HG03378 (cell line): ENCODE results near the gene SMAD9.
A peak's percentile ranks its signal among the peaks of the same experiment; 100 is the strongest.

Experiments
- ATAC-seq: cut with Tn5 transposase; IDR thresholded peaks from one replicate; pipeline ENCODE4 v1.9.1; 2021; ENCODE audit warnings: mild to moderate bottlenecking, moderate library complexity; ENCODE audit not compliant: unreplicated experiment

Gene SMAD9

GRCh38 chr13:36870050-36870692 lies 49.9 kb downstream of the SMAD9 start:
- ATAC-seq: no peak

GRCh38 chr13:36866232-36866631 lies 53.8 kb downstream of the SMAD9 start:
- ATAC-seq: no peak

GRCh38 chr13:36865265-36865664 lies 54.8 kb downstream of the SMAD9 start:
- ATAC-seq: no peak

DNA sequence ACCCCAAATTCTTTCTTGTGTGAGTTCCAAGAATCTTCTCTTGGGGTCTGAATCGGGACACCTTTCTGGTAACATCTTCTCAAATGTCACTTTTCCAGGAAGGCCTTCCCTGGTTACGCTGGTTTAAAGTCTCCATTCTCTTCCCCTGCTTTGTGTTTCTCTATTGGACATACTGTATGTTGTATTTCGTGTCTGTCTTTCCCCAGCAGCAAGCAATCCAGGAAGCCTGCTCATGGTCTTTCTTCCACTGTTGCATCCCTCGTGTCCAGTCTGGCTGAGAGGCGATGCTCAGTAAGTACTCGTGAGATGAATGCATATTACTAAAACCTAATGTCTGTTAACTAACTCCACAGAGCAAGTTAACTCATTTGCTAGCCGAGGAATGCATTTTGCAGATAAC lies 57.3 kb downstream of the SMAD9 start:
- no peak for ATAC-seq

DNA sequence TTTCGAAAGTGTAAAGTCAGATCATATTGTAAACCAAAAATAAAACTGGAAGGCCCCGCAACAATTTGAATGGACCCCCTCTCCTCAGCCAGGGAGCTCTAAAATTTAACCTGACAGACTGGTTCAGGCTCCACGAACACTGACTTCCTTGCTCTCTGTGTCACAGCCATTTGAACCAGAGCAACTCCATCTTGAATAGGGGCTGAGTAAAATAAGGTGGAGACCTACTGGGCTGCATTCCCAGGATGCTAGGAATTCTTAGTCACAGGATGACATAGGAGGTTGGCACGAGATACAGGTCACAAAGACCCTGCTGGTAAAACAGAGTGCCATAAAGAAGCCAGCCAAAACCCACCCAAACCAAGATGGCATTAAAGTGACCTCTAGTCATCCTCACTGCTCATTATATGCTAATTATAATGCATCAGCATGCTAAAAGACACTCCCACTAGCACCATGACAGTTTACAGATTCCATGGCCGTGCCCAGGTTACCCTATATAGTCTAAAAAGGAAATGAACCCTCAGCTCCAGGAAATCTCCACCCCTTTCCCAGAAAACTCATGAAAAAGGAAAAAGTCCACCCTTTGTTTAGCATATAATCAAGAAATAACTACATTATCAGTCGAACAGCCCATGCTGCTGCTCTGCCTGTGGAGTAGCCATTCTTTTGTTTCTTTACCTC lies 57.9 kb downstream of the SMAD9 start:
- ATAC-seq: no peak

DNA sequence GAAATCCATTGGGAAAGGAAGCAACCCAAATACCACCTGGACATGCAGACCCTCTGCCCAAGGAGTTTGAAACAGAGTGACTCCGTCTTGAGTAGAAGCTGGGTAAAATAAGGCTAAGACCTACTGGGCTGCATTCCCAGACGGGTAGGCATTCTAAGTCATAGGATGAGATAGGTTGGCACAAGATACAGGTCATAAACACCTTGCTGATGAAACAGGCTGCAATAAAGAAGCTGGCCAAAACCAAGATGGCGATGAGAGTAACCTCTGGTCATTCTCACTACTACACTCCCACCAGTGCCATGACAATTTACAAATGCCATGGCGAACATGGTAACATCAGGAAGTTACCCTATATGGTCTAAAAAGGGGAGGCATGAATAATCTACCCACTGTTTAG lies 60.8 kb downstream of the SMAD9 start:
- no peak for ATAC-seq

DNA sequence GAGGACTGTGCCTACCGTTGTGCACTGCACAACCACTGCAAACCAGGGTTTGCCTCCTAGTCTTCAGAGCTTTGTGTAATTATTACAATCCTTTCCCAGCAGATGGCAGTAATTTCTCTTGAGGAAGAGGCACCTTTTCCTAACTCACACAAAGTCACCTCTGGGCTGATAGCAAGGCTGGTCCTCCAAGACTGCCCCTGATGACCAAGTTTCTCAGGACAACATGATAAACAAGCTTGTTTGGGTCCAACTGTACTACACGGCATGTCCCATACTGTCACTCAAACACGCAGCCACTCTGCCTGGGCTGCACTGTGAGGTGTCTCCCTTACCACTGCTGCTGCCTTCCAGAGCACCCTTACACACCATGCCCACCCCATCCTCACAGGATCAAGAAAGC lies 61.7 kb downstream of the SMAD9 start:
- no peak for ATAC-seq

DNA sequence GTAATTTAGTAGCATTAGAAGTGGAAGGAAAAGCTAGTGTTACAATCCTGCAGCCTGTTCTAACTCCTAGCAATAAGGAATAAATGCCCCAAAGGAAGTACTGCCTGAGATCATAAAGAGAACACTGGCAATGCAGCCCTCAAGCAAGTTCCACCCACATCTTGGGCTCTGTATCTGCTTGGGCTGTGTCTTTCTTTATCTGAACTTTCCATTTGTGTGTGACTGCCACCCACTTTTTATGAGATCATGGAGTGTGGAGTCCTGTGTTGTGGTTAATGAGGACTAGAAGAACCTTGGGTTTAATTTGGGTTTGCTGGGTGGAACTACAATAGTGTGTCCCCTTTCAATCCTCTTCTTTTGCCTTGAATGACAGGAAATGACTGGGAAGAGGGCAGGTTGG lies 62.8 kb downstream of the SMAD9 start:
- no peak for ATAC-seq

DNA sequence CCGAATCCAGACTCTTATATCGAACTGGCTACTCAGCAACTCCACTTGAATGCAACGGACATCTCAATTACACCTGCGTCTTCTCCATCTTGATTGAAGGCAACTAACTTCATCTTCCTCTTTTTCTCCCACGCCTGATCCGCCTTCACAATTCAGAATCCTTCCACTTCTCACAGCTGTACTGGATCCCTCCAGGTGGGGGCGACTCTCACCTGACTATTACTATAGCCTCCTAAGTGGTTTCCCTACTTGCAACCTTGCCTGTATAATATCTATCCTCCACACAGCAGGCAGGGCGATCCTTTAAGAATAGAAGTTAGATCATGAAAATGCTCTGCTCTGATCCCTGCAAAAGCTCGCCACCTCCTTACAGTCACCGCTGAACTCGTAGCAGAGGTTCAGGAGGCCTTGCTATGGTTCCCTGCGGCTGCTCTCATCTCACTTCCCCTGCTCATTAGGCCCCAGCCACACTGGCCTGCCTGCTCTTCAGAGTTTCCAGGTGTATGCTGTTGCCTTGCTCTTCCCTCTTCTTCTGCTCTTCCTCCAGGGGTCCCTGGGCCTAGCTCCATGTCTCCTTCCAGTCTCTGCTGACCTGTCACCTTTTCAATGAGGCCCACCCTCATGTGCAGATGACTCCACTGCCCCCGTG lies 69.1 kb downstream of the SMAD9 start:
- no peak for ATAC-seq

DNA sequence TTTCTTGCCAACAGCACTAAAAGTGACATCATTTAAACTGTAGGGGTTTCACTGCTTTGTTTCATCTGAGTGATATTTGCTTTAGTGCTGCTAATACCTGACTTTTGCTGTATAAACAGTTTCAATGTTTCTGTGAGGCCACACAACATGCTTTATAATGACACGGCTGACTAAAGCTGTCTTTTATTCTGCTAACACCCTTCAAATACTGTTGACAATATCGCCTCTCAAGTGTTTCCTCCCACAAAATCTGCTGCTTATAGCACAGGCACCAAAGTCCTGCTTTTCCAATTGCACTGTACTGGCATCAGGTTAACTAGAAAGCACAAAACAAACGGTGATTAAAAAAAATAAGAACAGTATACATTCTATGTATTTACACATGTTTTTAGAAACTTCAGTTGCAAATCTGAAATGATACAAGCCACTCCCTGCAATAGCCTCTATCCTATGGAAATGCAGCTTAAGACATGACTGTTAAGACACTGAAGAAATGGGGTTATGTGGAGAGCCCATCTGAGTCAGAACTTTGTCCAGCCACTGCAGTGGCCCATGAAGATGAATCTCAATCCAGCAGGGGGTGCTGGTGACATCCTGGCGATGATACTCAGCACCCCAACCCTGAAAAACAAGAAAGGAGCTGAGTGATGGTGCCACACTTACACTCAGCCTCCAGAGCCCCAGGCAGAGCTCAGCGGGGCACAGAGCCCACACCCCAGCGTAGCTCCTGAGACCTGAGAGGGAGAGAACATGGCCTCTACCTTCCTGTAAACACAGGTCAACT lies 71.6 kb downstream of the SMAD9 start:
- ATAC-seq: peak; percentile 62

DNA sequence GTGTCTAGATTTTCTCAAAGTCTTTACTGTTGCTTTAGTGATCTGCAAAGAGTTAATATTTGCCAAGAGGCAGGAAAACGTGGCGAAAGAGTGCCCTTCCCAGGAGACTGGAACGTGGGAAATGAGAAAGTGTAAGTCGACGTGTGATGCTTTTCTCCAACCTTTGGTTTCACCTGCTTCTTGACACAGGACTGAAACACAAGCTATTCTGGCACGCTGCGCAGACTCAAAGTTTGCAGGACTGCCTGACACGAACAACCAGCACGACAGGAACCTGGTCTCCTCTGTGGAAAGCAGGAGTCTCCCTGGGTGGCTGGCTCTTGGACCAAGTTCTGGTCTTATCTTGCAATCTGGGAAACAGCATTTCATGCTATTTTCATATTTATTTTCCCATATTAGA lies 72.4 kb downstream of the SMAD9 start:
- ATAC-seq: no peak

DNA sequence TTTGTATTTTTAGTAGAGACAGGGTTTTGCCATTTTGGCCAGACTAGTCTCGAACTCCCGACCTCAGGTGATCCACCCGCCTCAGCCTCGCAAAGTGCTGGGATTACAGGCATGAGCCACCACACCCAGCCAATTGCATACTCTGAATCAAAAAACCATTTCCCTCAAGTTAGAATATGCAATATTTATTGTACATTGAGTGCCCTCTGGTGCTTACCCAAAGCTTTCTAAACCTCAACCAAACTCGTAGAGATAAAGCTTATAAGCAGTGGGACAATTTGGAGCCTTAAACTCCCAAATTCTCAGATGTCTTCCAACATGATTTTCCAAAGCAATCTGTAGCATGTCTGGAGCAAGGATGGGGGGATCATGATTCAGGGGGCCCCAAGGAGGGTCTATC lies 78.6 kb downstream of the SMAD9 start:
- ATAC-seq: no peak

GRCh38 chr13:36840718-36841250 lies 79.3 kb downstream of the SMAD9 start:
- no peak for ATAC-seq

GRCh38 chr13:36839981-36840380 lies 80.1 kb downstream of the SMAD9 start:
- no peak for ATAC-seq

DNA sequence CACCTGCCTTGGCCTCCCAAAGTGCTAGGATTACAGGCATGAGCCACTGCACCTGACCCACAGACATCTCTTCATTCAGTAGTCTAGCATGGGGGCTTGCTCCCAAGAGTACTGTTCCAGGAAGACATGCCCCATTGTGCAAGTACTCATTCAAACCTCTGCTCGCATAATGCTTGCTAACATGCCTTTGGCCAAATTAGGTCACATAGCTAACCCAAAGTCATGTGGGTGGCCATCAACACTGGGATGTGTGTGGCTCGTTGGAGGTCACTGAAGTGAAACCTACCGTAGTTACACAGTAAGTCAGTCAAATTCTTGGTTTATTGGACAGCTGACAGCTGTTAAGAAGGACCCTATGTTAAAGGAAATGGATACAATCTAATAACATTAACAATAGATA lies 80.8 kb downstream of the SMAD9 start:
- no peak for ATAC-seq

DNA sequence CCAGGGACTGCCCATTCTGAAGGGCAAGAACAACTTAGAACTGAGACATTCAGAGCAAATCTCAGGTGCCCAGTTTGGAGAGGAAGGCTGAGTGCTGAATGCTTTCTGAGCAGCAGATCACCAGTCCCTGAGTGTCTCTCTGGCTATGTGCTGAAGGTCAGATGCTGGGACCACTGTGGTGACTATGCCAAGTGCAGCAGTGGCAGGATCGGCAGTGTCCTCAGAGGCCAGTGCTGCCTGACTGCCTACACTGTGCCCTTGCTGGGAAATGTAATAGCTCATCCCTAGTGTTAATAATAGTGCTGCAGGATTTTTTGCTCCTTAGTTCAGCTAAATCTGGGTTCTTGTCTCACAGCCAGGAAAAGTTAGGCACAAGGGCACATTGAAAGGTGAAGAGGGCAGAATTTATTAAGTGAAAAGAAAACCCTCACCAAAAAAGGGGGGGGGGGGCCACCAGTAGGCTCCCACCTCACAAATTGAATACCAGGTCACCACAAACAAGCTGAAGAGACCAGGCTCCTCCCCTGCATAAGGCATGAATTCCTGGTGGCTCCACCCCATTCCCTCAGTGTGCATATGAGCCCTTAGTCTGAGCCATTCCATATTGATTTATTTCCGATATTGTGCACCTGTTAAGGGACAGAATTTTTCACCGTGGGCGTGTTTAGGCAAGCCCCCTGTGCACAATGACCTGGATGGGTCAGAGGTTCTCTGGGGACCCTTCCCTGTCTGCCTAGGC lies 82.5 kb downstream of the SMAD9 start:
- no peak for ATAC-seq

DNA sequence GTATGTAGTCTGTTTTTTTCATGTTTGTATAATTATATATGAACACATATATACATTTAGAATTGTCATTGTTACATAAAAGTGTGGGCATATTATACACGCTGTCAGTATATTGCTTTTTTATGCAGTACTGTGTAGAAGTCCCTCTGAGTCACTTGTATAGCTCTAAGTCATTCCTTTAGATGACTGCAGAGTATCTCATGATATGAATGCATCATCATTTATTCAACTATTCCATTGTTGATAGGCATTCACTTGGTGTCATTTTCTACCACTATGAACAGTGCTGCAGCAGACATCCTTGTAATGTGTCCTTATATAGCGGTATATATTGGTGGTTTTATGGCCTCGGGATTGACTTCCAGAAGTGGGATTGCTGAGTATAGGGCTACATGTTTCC lies 85.7 kb downstream of the SMAD9 start:
- ATAC-seq: no peak

DNA sequence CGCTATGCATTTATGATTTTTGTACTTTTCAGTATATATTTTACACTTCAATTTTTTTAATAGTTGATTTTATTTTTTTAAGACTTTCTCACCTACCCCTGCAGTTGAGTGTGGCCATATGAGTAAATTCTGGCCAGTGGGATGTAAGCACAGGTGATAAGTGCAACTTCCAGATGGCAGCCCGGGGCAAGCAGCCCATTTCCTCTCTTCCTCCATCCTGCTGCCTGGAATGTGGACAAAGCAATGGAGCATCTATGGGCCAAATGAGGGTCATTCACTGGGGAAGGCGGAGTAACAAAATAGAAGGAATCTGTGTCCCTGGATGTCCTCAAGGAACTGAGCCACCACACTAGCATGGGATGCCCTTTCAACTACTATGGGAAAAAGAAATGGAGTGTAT lies 88.7 kb downstream of the SMAD9 start:
- ATAC-seq: no peak

DNA sequence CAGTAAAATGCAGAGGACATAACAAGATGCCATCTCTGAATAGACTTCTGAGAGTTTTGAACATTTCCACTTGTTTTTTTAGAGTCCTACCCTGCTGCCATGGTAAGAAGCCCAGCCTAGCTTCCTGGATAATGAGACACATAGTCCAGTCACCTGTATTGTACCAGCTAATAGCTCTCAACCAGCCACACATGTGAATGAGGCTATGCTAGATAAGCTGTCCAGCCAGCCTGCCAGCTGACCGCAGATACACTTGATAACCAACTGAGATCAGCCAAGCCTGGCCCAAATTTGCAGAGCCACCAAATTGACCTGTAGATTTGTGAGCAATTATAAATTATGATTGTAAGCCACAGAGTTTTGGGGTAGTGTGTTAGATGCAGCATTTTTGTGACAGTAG lies 90.3 kb downstream of the SMAD9 start:
- no peak for ATAC-seq

DNA sequence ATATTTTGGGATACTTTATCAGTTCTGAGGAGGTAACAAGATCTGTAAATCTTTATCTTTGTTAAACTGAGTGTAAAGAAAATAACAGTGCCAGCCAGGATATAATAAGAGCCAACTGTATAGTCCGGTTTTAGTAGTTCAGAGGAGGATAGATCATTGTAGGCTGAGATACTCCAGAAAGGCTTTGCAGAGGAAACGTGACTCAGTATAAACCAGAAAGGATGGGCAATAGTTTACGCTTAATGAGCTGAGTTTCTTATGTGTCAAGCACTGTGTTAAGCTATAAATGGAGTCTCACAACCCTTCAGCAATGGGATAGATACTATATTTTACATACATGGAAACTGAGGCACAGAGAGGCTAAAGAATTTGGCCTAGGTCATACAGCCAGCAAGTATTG lies 97.3 kb downstream of the SMAD9 start:
- ATAC-seq: no peak

DNA sequence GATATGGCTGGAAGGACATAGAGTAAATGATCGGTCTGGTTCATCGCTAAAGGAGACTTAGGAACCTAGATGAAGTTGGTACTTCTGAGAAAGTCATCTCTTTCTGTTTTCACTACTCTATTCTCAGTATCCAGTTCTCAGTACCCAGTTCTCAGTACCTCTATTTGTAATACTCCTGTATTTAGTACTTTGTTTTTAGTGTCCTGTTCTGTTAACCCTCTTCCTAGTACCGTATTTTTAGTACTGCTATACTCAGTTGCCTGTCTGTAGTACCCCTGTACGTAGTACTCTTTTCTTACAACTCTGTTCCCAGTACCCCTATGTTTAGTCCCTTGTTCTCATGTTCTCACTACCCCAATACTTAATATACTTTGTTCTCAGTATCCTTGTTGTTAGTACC lies 99.8 kb downstream of the SMAD9 start:
- peak; percentile 61 for ATAC-seq
